ENCODE measurements around the gene GASK1A.

GASK1A gene

GRCh38 chr3:42960282-42960681 lies 18.8 kb upstream of the GASK1A start:
- Histone ChIP-seq H3K36me3 (ENCODE audit: control insufficient read depth, insufficient read depth, low read length) (no peaks in the 10 kb centered on the region), H3K27ac (no peak overlapping the region), H3K4me3 (ENCODE audit: low read depth, low read length) (no peak overlapping the region), H3K4me2 (ENCODE audit: low read length) (no peak overlapping the region), H3K27me3 (ENCODE audit: control insufficient read depth, insufficient read depth, low read length) (no peaks in the 10 kb centered on the region), H3K9me3 (ENCODE audit: control insufficient read depth, low read length) (no peaks in the 10 kb centered on the region), H3K9ac (no peak overlapping the region), H3K4me1 (no peaks in the 10 kb centered on the region), H2AFZ (no peak overlapping the region), H3K79me2 (no peaks in the 10 kb centered on the region)
- TF ChIP-seq CTCF (IDR thresholded peaks at IDR 0.05), result no peak

- Histone ChIP-seq H3K9me3 (ENCODE audit: control insufficient read depth, low read length) (no peaks in the 10 kb centered on the region), H3K9ac (no peak overlapping the region), H3K4me2 (ENCODE audit: low read length) (no peak overlapping the region), H2AFZ (no peak overlapping the region), H3K4me1 (no peaks in the 10 kb centered on the region), H3K79me2 (no peaks in the 10 kb centered on the region), H3K36me3 (ENCODE audit: control insufficient read depth, insufficient read depth, low read length) (no peaks in the 10 kb centered on the region), H3K4me3 (ENCODE audit: low read depth, low read length) (no peak overlapping the region), H3K27me3 (ENCODE audit: control insufficient read depth, insufficient read depth, low read length) (no peaks in the 10 kb centered on the region), H3K27ac (no peak overlapping the region)
- no peak for TF ChIP-seq CTCF (IDR thresholded peaks at IDR 0.05)
Observed at GRCh38 chr3:42960786-42961185, 18.3 kb upstream of the GASK1A start.

GRCh38 chr3:42961633-42962032 lies 17.5 kb upstream of the GASK1A start:
- Histone ChIP-seq H2AFZ (no peak overlapping the region), H3K9ac (no peak overlapping the region), H3K4me1 (no peaks in the 10 kb centered on the region), H3K4me2 (ENCODE audit: low read length) (no peak overlapping the region), H3K4me3 (ENCODE audit: low read depth, low read length) (no peak overlapping the region), H3K9me3 (ENCODE audit: control insufficient read depth, low read length) (no peaks in the 10 kb centered on the region), H3K27me3 (ENCODE audit: control insufficient read depth, insufficient read depth, low read length) (no peaks in the 10 kb centered on the region), H3K27ac (no peak overlapping the region), H3K36me3 (ENCODE audit: control insufficient read depth, insufficient read depth, low read length) (no peaks in the 10 kb centered on the region), H3K79me2 (no peaks in the 10 kb centered on the region)
- peak; percentile 68 for TF ChIP-seq CTCF (IDR thresholded peaks at IDR 0.05)

GRCh38 chr3:42963269-42963668 lies 15.8 kb upstream of the GASK1A start:
- Histone ChIP-seq H2AFZ (no peak overlapping the region), H3K36me3 (ENCODE audit: control insufficient read depth, insufficient read depth, low read length) (no peaks in the 10 kb centered on the region), H3K9me3 (ENCODE audit: control insufficient read depth, low read length) (no peaks in the 10 kb centered on the region), H3K79me2 (no peaks in the 10 kb centered on the region), H3K9ac (no peak overlapping the region), H3K27ac (no peak overlapping the region), H3K4me3 (ENCODE audit: low read depth, low read length) (no peak overlapping the region), H3K27me3 (ENCODE audit: control insufficient read depth, insufficient read depth, low read length) (no peaks in the 10 kb centered on the region), H3K4me2 (ENCODE audit: low read length) (no peak overlapping the region), H3K4me1 (no peaks in the 10 kb centered on the region)
- no peak for TF ChIP-seq CTCF (IDR thresholded peaks at IDR 0.05)

GRCh38 chr3:42964266-42964665 lies 14.8 kb upstream of the GASK1A start:
- Histone ChIP-seq H3K4me3 (ENCODE audit: low read depth, low read length) (no peak overlapping the region), H3K9me3 (ENCODE audit: control insufficient read depth, low read length) (no peaks in the 10 kb centered on the region), H3K27ac (no peak overlapping the region), H3K27me3 (ENCODE audit: control insufficient read depth, insufficient read depth, low read length) (no peaks in the 10 kb centered on the region), H3K4me2 (ENCODE audit: low read length) (no peak overlapping the region), H2AFZ (no peak overlapping the region), H3K4me1 (no peaks in the 10 kb centered on the region), H3K36me3 (ENCODE audit: control insufficient read depth, insufficient read depth, low read length) (no peaks in the 10 kb centered on the region), H3K79me2 (no peaks in the 10 kb centered on the region), H3K9ac (no peak overlapping the region)
- no peak for TF ChIP-seq CTCF (IDR thresholded peaks at IDR 0.05)

Data from parathyroid adenoma (tissue), 2 donors.